H1 (cell line): ENCODE data around the gene IL17RD. TPM values are rescaled to one million over a fixed set of nuclear protein-coding genes. Genes with fewer than 3 reads are reported as not detected.

Experiments
- CHD1 ChIP-seq: IDR thresholded peaks from 2 replicates; pipeline ENCODE4 v1.6.1; 2012; ENCODE audit warnings: low read depth, low read length, improper control_type of control experiment
- GTF2F1 ChIP-seq: IDR thresholded peaks from 2 replicates; pipeline ENCODE4 v1.6.1; 2012; ENCODE audit warnings: low read depth, low read length, improper control_type of control experiment, borderline replicate concordance
- JUN ChIP-seq: IDR thresholded peaks from 2 replicates; pipeline ENCODE4 v1.6.1; 2011; ENCODE audit warnings: low read depth, mild to moderate bottlenecking, improper control_type of control experiment, low read length
- NRF1 ChIP-seq: IDR thresholded peaks from 2 replicates; pipeline ENCODE4 v1.6.1; 2011; ENCODE audit warnings: mild to moderate bottlenecking, low read depth, low read length, improper control_type of control experiment
- RNF2 ChIP-seq: fragments of 200-900, 300-1000 bp; sonication (generic); IDR thresholded peaks from 2 replicates; pipeline ENCODE4 v1.7.1; 2016; ENCODE audit warnings: borderline replicate concordance, low read depth, mild to moderate bottlenecking, antibody characterized with exemption, low read length; ENCODE audit not compliant: poor library complexity, severe bottlenecking; ENCODE audit errors: missing control alignments
- TAF1 ChIP-seq: IDR thresholded peaks from 2 replicates; pipeline ENCODE4 v1.6.1; 2011; ENCODE audit warnings: mild to moderate bottlenecking, low read depth, low read length
- TAF7 ChIP-seq: optimal IDR thresholded peaks from 2 replicates; pipeline ENCODE3; 2011; ENCODE audit warnings: low read depth, mild to moderate bottlenecking, inconsistent platforms, low read length, moderate library complexity, borderline replicate concordance
- YY1 ChIP-seq: IDR thresholded peaks from 2 replicates; pipeline ENCODE4 v1.6.1; 2011; ENCODE audit warnings: low read depth, mild to moderate bottlenecking, low read length
- polyA plus RNA-seq, 7 experiments: library from polyadenylated mRNA; depleted of rRNA in 3 of 7; stranded (reverse) in 5 of 7; unstranded in 2 of 7; fragments of >200 nt in 5 of 7; fragments of 200-250 nt in 2 of 7; gene quantifications; 1 replicate in 5 of 7; 2 replicates in 1 of 7; 4 replicates in 1 of 7; pipeline versions ENCODE4 v1.2.1 to v1.2.3, GENCODE V29; 2011 to 2013; ENCODE audit warnings: missing spikeins in 2 of 7, mixed read lengths in 2 of 7
- total RNA-seq: library from RNA; stranded (reverse); fragmentation: NEBNext Ultra II Directional; extraction: Animal tissue kit (Norgen Biotek cat#: 25700); gene quantifications from 2 replicates; pipeline ENCODE4 v1.2.1, GENCODE V29; 2021
- TF ChIP-seq, protein P1 (sequence below): IDR thresholded peaks from 2 replicates; pipeline ENCODE4 v1.6.1; 2012; ENCODE audit warnings: inconsistent platforms

IL17RD gene
- total and polyA plus RNA-seq, 2 of the 8 experiments (the other 6 are each of a cell fraction or from before 2014, with no cell fraction given) = 10.9 to 48.9 TPM

DNA sequence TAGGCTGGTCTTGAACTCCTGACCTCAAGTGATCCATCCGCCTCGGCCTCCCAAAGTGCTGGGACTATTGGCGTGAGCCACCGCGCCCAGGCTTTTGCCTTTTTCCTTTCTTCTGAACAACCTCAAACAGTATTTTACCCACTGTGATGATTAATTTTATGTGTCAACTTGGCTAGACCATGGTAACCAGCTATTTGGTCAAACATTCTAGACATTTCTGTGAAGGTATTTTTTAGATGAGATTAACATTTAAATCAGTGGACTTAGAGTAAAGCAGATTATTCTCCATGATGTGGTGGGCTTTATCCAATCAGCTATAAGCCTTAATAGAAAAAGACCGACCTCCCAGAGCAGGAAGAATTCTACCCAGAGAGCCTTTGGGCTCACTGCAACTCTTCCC lies 98.7 kb downstream of the IL17RD start (continued):
- TF ChIP-seq NRF1 (no peak), CHD1 (no peak), RNF2 (no peak), JUN (no peak), YY1 (no peak), TAF7 (no peak), TAF1 (no peak), GTF2F1 (no peak)
- TF ChIP-seq, protein P1, sequence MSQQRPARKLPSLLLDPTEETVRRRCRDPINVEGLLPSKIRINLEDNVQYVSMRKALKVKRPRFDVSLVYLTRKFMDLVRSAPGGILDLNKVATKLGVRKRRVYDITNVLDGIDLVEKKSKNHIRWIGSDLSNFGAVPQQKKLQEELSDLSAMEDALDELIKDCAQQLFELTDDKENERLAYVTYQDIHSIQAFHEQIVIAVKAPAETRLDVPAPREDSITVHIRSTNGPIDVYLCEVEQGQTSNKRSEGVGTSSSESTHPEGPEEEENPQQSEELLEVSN = no peak
